K562 (cell line): ENCODE measurements around the gene SERPING1. TPM values are rescaled to one million over a fixed set of nuclear protein-coding genes. Genes with fewer than 3 reads are reported as not detected.

Experiments used
- ATAC-seq: fragments of 200-7000 bp; cut with Tn5 transposase; 3 replicates; pipeline ENCODE4 v1.9.1; 2020; ENCODE audit warnings: moderate library complexity
- BruUV-seq: library from RNA; stranded (reverse); fragments of 400-500 nt; replicated peaks from 2 replicates; lab custom pipeline; 2021; lab: Mats Ljungman, UMichigan
- CTCF ChIA-PET: fragments of 300-600 bp; formaldehyde crosslinking; extraction: SDS; loops from one replicate; lab custom pipeline; 2021; ENCODE audit warnings: low intra/inter-chr PET ratio; lab: Yijun Ruan, JAX
- POLR2A ChIA-PET: fragments of 300-600, 350-650 bp; sonication (Branson Sonifier 250); formaldehyde crosslinking; extraction: SDS; loops from one replicate; lab custom pipeline; 2021; ENCODE audit warnings: antibody characterized with exemption, inconsistent platforms; lab: Yijun Ruan, JAX
- DNase-seq, 4 experiments: peaks; one replicate each; pipeline versions ENCODE4 v3.0.0 to v3.0.0-alpha.2; 2011 to 2018; ENCODE audit warnings: low spot score in 3 of 4, mixed read lengths in 3 of 4; ENCODE audit errors: extremely low read depth in 1 of 4
- FAIRE-seq: peaks from 2 replicates; lab custom pipeline; 2011; peaks lifted over from hg19 to GRCh38; lab: Jason Lieb, UNC
- H2AFZ ChIP-seq: 2 replicates; pipeline ENCODE4 v1.6.0; 2011; ENCODE audit warnings: low read depth, low read length, control low read depth, inconsistent platforms
- H3K27ac ChIP-seq: fragments of 200-600 bp; 3 replicates; pipeline ENCODE4 v1.8.0; 2011; ENCODE audit warnings: low read depth, mild to moderate bottlenecking, control low read depth, inconsistent platforms, low read length, moderate library complexity, mixed read lengths; ENCODE audit errors: extremely low read depth
- H3K27me3 ChIP-seq, 2 experiments: fragments of 300-600 bp in 1 of 2; 2 replicates in 1 of 2; 3 replicates in 1 of 2; pipeline versions ENCODE4 v1.6.0 to v1.8.0; 2011; ENCODE audit warnings: inconsistent platforms in 2 of 2, low read length in 2 of 2, mild to moderate bottlenecking in 1 of 2, mixed read lengths in 1 of 2, moderate library complexity in 1 of 2; ENCODE audit not compliant: control insufficient read depth in 2 of 2, insufficient read depth in 2 of 2
- H3K36me3 ChIP-seq: fragments of 300-600 bp; 3 replicates; pipeline ENCODE4 v1.8.0; 2011; ENCODE audit warnings: mild to moderate bottlenecking, low read length, inconsistent platforms; ENCODE audit not compliant: control insufficient read depth, insufficient read depth
- H3K4me1 ChIP-seq, 2 experiments: fragments of 200-600 bp in 1 of 2; replicated peaks in 1 of 2; 2 replicates in 1 of 2; 3 replicates in 1 of 2; pipeline versions ENCODE4 v1.5.1 to v1.8.0; 2011; ENCODE audit warnings: inconsistent platforms in 2 of 2, low read length in 2 of 2, mild to moderate bottlenecking in 1 of 2, mixed read lengths in 1 of 2, moderate library complexity in 1 of 2; ENCODE audit not compliant: control insufficient read depth in 2 of 2, insufficient read depth in 2 of 2
- H3K4me2 ChIP-seq: 2 replicates; pipeline ENCODE4 v1.6.1; 2011; ENCODE audit warnings: low read length, control low read depth, inconsistent platforms, mixed read lengths; ENCODE audit not compliant: insufficient read depth
- H3K4me3 ChIP-seq: fragments of 200-600 bp; sonication (generic), shearing (Covaris generic); 2 replicates; pipeline ENCODE4 v1.5.1; 2016; ENCODE audit warnings: control low read depth, inconsistent platforms
- H3K79me2 ChIP-seq: fragments of 200-600 bp; 3 replicates; pipeline ENCODE4 v1.8.0; 2011; ENCODE audit warnings: low read length, inconsistent platforms; ENCODE audit not compliant: control insufficient read depth, insufficient read depth
- H3K9ac ChIP-seq, 2 experiments: 2 replicates each; pipeline versions ENCODE4 v1.6.0 to v1.6.1; 2011; ENCODE audit warnings: low read depth in 2 of 2, low read length in 2 of 2, control low read depth in 1 of 2, inconsistent platforms in 1 of 2, mild to moderate bottlenecking in 1 of 2, mixed read lengths in 1 of 2; ENCODE audit not compliant: insufficient read depth in 1 of 2
- H3K9me1 ChIP-seq: one replicate; pipeline ENCODE4 v1.6.0; 2011; ENCODE audit warnings: inconsistent platforms, mild to moderate bottlenecking, low read length, moderate library complexity; ENCODE audit not compliant: control insufficient read depth, insufficient read depth
- H3K9me3 ChIP-seq: replicated peaks from 2 replicates; pipeline ENCODE4 v1.5.1; 2011; ENCODE audit warnings: low read depth, low read length, inconsistent platforms; ENCODE audit not compliant: control insufficient read depth, insufficient read depth
- H4K20me1 ChIP-seq: replicated peaks from 2 replicates; pipeline ENCODE4 v1.6.1; 2011; ENCODE audit warnings: low read length, inconsistent platforms, mixed read lengths; ENCODE audit not compliant: control insufficient read depth, insufficient read depth
- DEAF1 ChIP-seq: fragments of 450-650 bp; formaldehyde crosslinking; IDR thresholded peaks from 2 replicates; pipeline ENCODE4 v1.4.0; 2020; ENCODE audit warnings: mild to moderate bottlenecking, moderate library complexity
- KDM1A ChIP-seq, 2 experiments: fragments of 450-650 bp; IDR thresholded peaks; 2 replicates each; pipeline ENCODE4 v1.6.1; 2016; ENCODE audit warnings: mild to moderate bottlenecking in 2 of 2
- MTA3 ChIP-seq: fragments of 450-650 bp; formaldehyde crosslinking; IDR thresholded peaks from 2 replicates; pipeline ENCODE4 v1.6.1; 2017; ENCODE audit warnings: mild to moderate bottlenecking, borderline replicate concordance
- PHF8 ChIP-seq: fragments of 200-600 bp; sonication (generic); IDR thresholded peaks from 2 replicates; pipeline ENCODE4 v1.6.1; 2012; ENCODE audit warnings: mixed run types, mild to moderate bottlenecking, inconsistent platforms, low read length, moderate library complexity, borderline replicate concordance
- PRPF4 ChIP-seq: fragments of 200-400 bp; formaldehyde crosslinking; IDR thresholded peaks from one replicate; pipeline ENCODE4 v1.6.1; 2017; ENCODE audit warnings: low read length, low read depth, mild to moderate bottlenecking; ENCODE audit not compliant: insufficient read depth, poor library complexity, severe bottlenecking
- ZBTB9 ChIP-seq: fragments of 450-650 bp; formaldehyde crosslinking; IDR thresholded peaks from 2 replicates; pipeline ENCODE4 v1.4.0; 2020; ENCODE audit warnings: mild to moderate bottlenecking, moderate library complexity
- WGBS: fragments of 100-300 bp; shearing (Covaris generic); methylation state at CpG from one replicate; pipeline ENCODE4 v1.1.6; 2016; ENCODE audit warnings: low coverage, mixed read lengths; ENCODE audit not compliant: insufficient coverage; ENCODE audit errors: missing lambda C conversion rate; 5-methylcytosine and 5-hydroxymethylcytosine counted together
- in situ Hi-C: fragments of 300-500 bp; cut with MboI; formaldehyde crosslinking; loops from 4 replicates; pipeline ENCODE4 v1.15.0; 2018; ENCODE audit warnings: inconsistent platforms, mixed read lengths
- intact Hi-C: fragments of 100-400 bp; cut with micrococcal nuclease; formaldehyde crosslinking; loops from 2 replicates; pipeline ENCODE4 v1.14.2; 2022
- polyA plus RNA-seq, 8 experiments: library from polyadenylated mRNA; depleted of rRNA in 4 of 8; stranded (reverse) in 5 of 8; unstranded in 3 of 8; fragments of >200 nt; fragmentation: Nextera tagmentation in 2 of 8; fragmentation: Illumina TruSeq in 1 of 8; extraction: Ambion mirVana in 2 of 8; extraction: Trizol in 1 of 8; gene quantifications; 2 replicates each; pipeline versions ENCODE4 v1.2.1 to v1.2.3, GENCODE V29; 2011 to 2014; ENCODE audit warnings: inconsistent platforms in 1 of 8, missing spikeins in 1 of 8
- total RNA-seq, 7 experiments: library from RNA; depleted of rRNA in 6 of 7; stranded (reverse); fragments of >200 nt in 6 of 7; fragmentation: Illumina TruSeq in 2 of 7; extraction: Trizol in 2 of 7; gene quantifications; 2 replicates each; pipeline versions ENCODE4 v1.2.1 to v1.2.3, GENCODE V29; 2011 to 2021; ENCODE audit warnings: low replicate concordance in 1 of 7
- TF ChIP-seq, protein P1 (sequence below), 2 experiments: fragments of 450-650 bp; formaldehyde crosslinking in 1 of 2; IDR thresholded peaks; 2 replicates each; pipeline versions ENCODE4 v1.4.0 to v1.6.1; 2014 to 2020; ENCODE audit warnings: mild to moderate bottlenecking in 2 of 2, borderline replicate concordance in 1 of 2, low read depth in 1 of 2

Gene SERPING1
- total and polyA plus RNA-seq, 9 of the 15 experiments (the other 6 are each of a cell fraction or from before 2014, with no cell fraction given): 0.10 to 1.00 (median 0.21) TPM; not detected in 2

- Histone ChIP-seq H4K20me1 (no peaks in the 10 kb centered on the region), H2AFZ (peak overlapping the region; percentile 48), H3K79me2 (no peaks in the 10 kb centered on the region), H3K27me3 (peaks cover 0 to 2% of the 10 kb centered on the region in 2 experiments; a peak in 1 of 5 replicates), H3K4me3 (no peak overlapping the region), H3K9me1 (no peaks in the 10 kb centered on the region), H3K4me2 (no peak overlapping the region), H3K27ac (no peak overlapping the region), H3K9ac (no peak overlapping the region; a peak in 1 of 4 replicates), H3K36me3 (no peaks in the 10 kb centered on the region), H3K9me3 (no peaks in the 10 kb centered on the region), H3K4me1 (peaks cover 10 to 17% of the 10 kb centered on the region in 2 experiments; a peak in 4 of 5 replicates)
- 6% methylated on average over 7 of the region's 7 CpGs for WGBS
- no TSS peak for BruUV-seq
- POLR2A ChIA-PET: interaction anchor here (0.6 to 2.0 kb wide), 10 partner anchors 8 to 419 kb away, joined by 3 to 9 read pairs (median 3); partner anchors contain the start of genes SELENOH and UBE2L6
- CTCF ChIA-PET: interaction anchor here (0.6 to 2.8 kb wide), 8 partner anchors 68 to 799 kb away, joined by 3 to 37 read pairs (median 4); partner anchors contain the start of gene UBE2L6
- ATAC-seq (peak; percentile 76), DNase-seq (peak; percentile 52 to 67 (median 58)), FAIRE-seq (peak; percentile 77)
- in situ Hi-C loops: loop anchor here (5.0 to 10.0 kb wide), 3 partner anchors 74 to 299 kb away; partner anchors contain the start of gene UBE2L6
- intact Hi-C loops: loop anchor here (1.0 kb wide), 3 partner anchors 73 to 184 kb away; partner anchors contain the start of gene TIMM10
- TF ChIP-seq MTA3 (no peak), PRPF4 (no peak), PHF8 (no peak), KDM1A (IDR thresholded peaks at IDR 0.05) (0 out of 4 replicates have a peak, but pooled peaks of 1 of the 2 experiments have one; percentile 21), ZBTB9 (CRISPR knock-in tag) (no peak), DEAF1 (peak; percentile 82)
- TF ChIP-seq, protein P1, sequence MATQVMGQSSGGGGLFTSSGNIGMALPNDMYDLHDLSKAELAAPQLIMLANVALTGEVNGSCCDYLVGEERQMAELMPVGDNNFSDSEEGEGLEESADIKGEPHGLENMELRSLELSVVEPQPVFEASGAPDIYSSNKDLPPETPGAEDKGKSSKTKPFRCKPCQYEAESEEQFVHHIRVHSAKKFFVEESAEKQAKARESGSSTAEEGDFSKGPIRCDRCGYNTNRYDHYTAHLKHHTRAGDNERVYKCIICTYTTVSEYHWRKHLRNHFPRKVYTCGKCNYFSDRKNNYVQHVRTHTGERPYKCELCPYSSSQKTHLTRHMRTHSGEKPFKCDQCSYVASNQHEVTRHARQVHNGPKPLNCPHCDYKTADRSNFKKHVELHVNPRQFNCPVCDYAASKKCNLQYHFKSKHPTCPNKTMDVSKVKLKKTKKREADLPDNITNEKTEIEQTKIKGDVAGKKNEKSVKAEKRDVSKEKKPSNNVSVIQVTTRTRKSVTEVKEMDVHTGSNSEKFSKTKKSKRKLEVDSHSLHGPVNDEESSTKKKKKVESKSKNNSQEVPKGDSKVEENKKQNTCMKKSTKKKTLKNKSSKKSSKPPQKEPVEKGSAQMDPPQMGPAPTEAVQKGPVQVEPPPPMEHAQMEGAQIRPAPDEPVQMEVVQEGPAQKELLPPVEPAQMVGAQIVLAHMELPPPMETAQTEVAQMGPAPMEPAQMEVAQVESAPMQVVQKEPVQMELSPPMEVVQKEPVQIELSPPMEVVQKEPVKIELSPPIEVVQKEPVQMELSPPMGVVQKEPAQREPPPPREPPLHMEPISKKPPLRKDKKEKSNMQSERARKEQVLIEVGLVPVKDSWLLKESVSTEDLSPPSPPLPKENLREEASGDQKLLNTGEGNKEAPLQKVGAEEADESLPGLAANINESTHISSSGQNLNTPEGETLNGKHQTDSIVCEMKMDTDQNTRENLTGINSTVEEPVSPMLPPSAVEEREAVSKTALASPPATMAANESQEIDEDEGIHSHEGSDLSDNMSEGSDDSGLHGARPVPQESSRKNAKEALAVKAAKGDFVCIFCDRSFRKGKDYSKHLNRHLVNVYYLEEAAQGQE (IDR thresholded peaks at IDR 0.05; ENCODE audit: borderline replicate concordance): peak; percentile 60; the same call in 1 of the 2 replicates
- TF ChIP-seq, protein P1 (CRISPR knock-in tag; IDR thresholded peaks at IDR 0.05; ENCODE audit: low read depth): no peak
Measured at GRCh38 chr11:57641011-57641807, 43.7 kb downstream of the SERPING1 start.
